ENCODE results near the gene ASCC1.

ASCC1 gene

GRCh38 chr10:72088889-72089575 lies 127.0 kb downstream of the ASCC1 start:
- Histone ChIP-seq H3K9ac (ENCODE audit: low read length) (no peak overlapping the region), H3K27me3 (ENCODE audit: insufficient read depth, low read length, poor library complexity) (peaks cover 29% of the 10 kb centered on the region), H3K79me1 (ENCODE audit: low read length) (no peaks in the 10 kb centered on the region), H3K4me3 (ENCODE audit: low read length) (no peak overlapping the region), H2AK5ac (ENCODE audit: low read length) (no peak overlapping the region), H4K5ac (ENCODE audit: low read length) (no peak overlapping the region), H3K18ac (ENCODE audit: low read length) (no peak overlapping the region), H3K56ac (ENCODE audit: low read length) (no peak overlapping the region), H3K4me2 (ENCODE audit: low read length) (no peak overlapping the region), H3K36me3 (ENCODE audit: control insufficient read depth, insufficient read depth, low read length) (no peaks in the 10 kb centered on the region), H2BK120ac (ENCODE audit: low read depth, low read length) (no peak overlapping the region), H2BK15ac (replicated peaks; ENCODE audit: low read depth) (no peak overlapping the region), H3K23ac (ENCODE audit: low read length) (no peak overlapping the region), H3K79me2 (ENCODE audit: control insufficient read depth, insufficient read depth, low read length) (no peaks in the 10 kb centered on the region), H3K4ac (ENCODE audit: low read depth, low read length) (no peak overlapping the region), H3K27ac (ENCODE audit: low read depth, low read length) (no peak overlapping the region), H2BK5ac (ENCODE audit: low read length) (no peak overlapping the region), H3K4me1 (ENCODE audit: control insufficient read depth, low read depth, low read length) (peaks cover 2% of the 10 kb centered on the region), H4K8ac (ENCODE audit: low read depth, low read length) (no peak overlapping the region)
- peak; percentile 33 for DNase-seq
- WGBS (ENCODE audit: extremely low coverage, insufficient coverage, low lambda C conversion rate), result no CpG with 5 or more reads among the region's 14 CpGs

GRCh38 chr10:72087969-72088888 lies 127.8 kb downstream of the ASCC1 start, which contains the start of gene SPOCK2:
Gene SPOCK2, minus strand, starts transcription at chr10:72088551. Its CDS starts 223 bp downstream, at chr10:72088328.
- peak; percentile 48 for DNase-seq
- Histone ChIP-seq H3K9ac (ENCODE audit: low read length) (peak within 1 kb of the TSS; percentile 55), H3K18ac (ENCODE audit: low read length) (no peak within 1 kb of the TSS), H3K36me3 (ENCODE audit: control insufficient read depth, insufficient read depth, low read length) (no peaks in the 10 kb centered on the region), H3K4me2 (ENCODE audit: low read length) (peak within 1 kb of the TSS; percentile 54), H3K23ac (ENCODE audit: low read length) (no peak within 1 kb of the TSS), H3K4me3 (ENCODE audit: low read length) (peak within 1 kb of the TSS; percentile 3), H3K4me1 (ENCODE audit: control insufficient read depth, low read depth, low read length) (peaks cover 2% of the 10 kb centered on the region), H3K27ac (ENCODE audit: low read depth, low read length) (no peak within 1 kb of the TSS), H3K79me1 (ENCODE audit: low read length) (no peaks in the 10 kb centered on the region), H2BK5ac (ENCODE audit: low read length) (no peak within 1 kb of the TSS), H2AK5ac (ENCODE audit: low read length) (no peak within 1 kb of the TSS), H2BK15ac (replicated peaks; ENCODE audit: low read depth) (no peak within 1 kb of the TSS), H2BK120ac (ENCODE audit: low read depth, low read length) (no peak within 1 kb of the TSS), H4K8ac (ENCODE audit: low read depth, low read length) (no peak within 1 kb of the TSS), H3K4ac (ENCODE audit: low read depth, low read length) (no peak within 1 kb of the TSS), H3K27me3 (ENCODE audit: insufficient read depth, low read length, poor library complexity) (peaks cover 29% of the 10 kb centered on the region), H3K79me2 (ENCODE audit: control insufficient read depth, insufficient read depth, low read length) (no peaks in the 10 kb centered on the region), H4K5ac (ENCODE audit: low read length) (no peak within 1 kb of the TSS), H3K56ac (ENCODE audit: low read length) (peak within 1 kb of the TSS; percentile 60)
- WGBS (ENCODE audit: extremely low coverage, insufficient coverage, low lambda C conversion rate), result no CpG with 5 or more reads among the region's 65 CpGs

DNA sequence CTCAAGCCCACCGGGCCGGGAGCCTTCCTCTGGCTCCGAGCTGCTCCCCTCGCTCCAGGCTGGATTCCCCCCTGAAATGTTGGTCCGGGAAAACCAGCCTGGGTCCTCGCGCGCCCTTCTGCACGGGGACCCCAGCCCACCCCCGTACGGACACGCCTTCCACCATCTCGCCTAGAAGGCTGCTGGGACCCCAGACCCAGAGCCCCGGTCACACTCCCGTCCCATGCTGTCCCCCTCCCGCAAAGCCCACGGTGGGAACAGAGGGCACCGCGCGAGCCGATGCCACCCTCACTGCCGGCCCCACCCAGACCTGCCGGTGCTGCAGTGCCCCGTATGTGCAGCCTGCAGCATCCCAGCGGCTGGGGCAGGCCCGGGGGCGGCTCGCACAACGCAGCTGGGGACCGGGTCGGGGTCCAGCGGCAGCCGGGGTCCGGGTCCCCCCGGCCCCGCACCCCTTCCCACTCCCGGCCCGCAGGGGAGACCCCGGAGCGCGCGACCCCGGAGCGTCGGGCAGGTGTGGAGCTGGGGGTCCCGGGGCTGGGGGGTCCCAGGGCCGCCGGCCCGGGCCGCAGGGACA lies 128.6 kb downstream of the ASCC1 start:
- H3K27me3 ChIP-seq (ENCODE audit: insufficient read depth, low read length, poor library complexity), result peaks cover 29% of the 10 kb centered on the region
- H2AK5ac ChIP-seq (ENCODE audit: low read length), result no peak overlapping the region
- H3K79me1 ChIP-seq (ENCODE audit: low read length), result no peaks in the 10 kb centered on the region
- no peak overlapping the region for H3K56ac ChIP-seq (ENCODE audit: low read length)
- no peak overlapping the region for H3K23ac ChIP-seq (ENCODE audit: low read length)
- H3K4me1 ChIP-seq (ENCODE audit: control insufficient read depth, low read depth, low read length), result peaks cover 2% of the 10 kb centered on the region
- no CpG with 5 or more reads among the region's 50 CpGs for WGBS (ENCODE audit: extremely low coverage, insufficient coverage, low lambda C conversion rate)
- H2BK120ac ChIP-seq (ENCODE audit: low read depth, low read length), result no peak overlapping the region
- no peak overlapping the region for H2BK5ac ChIP-seq (ENCODE audit: low read length)
- no peaks in the 10 kb centered on the region for H3K79me2 ChIP-seq (ENCODE audit: control insufficient read depth, insufficient read depth, low read length)
- no peak overlapping the region for H3K4ac ChIP-seq (ENCODE audit: low read depth, low read length)
- H3K4me3 ChIP-seq (ENCODE audit: low read length), result peak overlapping the region; percentile 3
- H3K36me3 ChIP-seq (ENCODE audit: control insufficient read depth, insufficient read depth, low read length), result no peaks in the 10 kb centered on the region
- H3K18ac ChIP-seq (ENCODE audit: low read length), result no peak overlapping the region
- H2BK15ac ChIP-seq (replicated peaks; ENCODE audit: low read depth), result no peak overlapping the region
- H3K4me2 ChIP-seq (ENCODE audit: low read length), result peak overlapping the region; percentile 4
- no peak overlapping the region for H3K9ac ChIP-seq (ENCODE audit: low read length)
- no peak overlapping the region for H4K8ac ChIP-seq (ENCODE audit: low read depth, low read length)
- DNase-seq, result no peak
- no peak overlapping the region for H4K5ac ChIP-seq (ENCODE audit: low read length)
- no peak overlapping the region for H3K27ac ChIP-seq (ENCODE audit: low read depth, low read length)

DNA sequence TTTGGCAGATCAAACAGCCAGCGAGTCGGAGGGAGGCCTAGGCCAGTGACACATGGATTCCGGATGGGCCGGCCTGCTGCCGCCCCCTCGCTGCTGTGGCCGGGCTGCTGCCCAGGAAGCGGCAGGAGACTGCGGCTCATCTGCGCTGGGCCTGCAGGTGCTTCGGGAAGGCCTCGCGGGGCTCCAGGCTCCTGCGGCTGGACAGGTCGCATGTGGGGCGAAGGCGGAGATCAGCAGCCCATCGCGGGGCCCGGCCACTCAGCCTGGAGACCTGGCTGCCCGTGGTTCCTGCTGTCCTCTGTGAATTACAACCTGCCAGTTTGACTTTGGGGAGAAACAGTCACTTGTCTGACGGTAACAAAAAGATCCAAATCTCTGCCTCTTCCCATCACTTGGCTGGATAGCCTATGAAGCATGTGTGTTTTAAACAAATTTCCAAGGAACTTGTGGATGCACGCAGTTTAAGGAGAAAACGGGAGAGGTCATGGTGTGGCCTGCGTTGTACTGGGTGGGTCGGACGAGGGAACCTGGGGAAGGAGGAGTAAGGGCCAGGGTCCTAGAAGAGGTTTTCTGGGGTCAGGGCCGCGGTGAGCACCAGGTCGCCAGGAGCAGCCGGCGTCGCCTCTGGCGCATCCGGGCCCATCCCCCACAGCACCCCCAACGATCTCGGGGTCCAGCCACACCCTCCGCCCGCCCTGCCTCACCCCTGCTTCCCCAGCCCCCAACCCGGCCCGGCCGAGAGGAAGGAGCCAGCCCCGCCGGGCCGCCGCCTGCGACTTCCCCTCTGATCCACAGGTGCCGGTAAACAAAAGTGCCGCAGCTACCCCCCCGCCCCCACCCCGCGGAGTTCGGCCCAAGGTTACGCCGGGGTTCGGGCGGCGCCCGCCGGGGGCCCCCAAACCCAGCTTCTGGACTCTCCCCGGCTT lies 129.3 kb downstream of the ASCC1 start:
- Histone ChIP-seq H3K27me3 (ENCODE audit: insufficient read depth, low read length, poor library complexity) (peaks cover 29% of the 10 kb centered on the region), H2AK5ac (ENCODE audit: low read length) (no peak overlapping the region), H3K79me2 (ENCODE audit: control insufficient read depth, insufficient read depth, low read length) (no peaks in the 10 kb centered on the region), H3K36me3 (ENCODE audit: control insufficient read depth, insufficient read depth, low read length) (no peaks in the 10 kb centered on the region), H3K9ac (ENCODE audit: low read length) (no peak overlapping the region), H2BK5ac (ENCODE audit: low read length) (no peak overlapping the region), H3K27ac (ENCODE audit: low read depth, low read length) (no peak overlapping the region), H2BK15ac (replicated peaks; ENCODE audit: low read depth) (no peak overlapping the region), H2BK120ac (ENCODE audit: low read depth, low read length) (no peak overlapping the region), H4K8ac (ENCODE audit: low read depth, low read length) (no peak overlapping the region), H4K5ac (ENCODE audit: low read length) (no peak overlapping the region), H3K79me1 (ENCODE audit: low read length) (no peaks in the 10 kb centered on the region), H3K4me1 (ENCODE audit: control insufficient read depth, low read depth, low read length) (peaks cover 2% of the 10 kb centered on the region), H3K4ac (ENCODE audit: low read depth, low read length) (no peak overlapping the region), H3K18ac (ENCODE audit: low read length) (no peak overlapping the region), H3K4me2 (ENCODE audit: low read length) (peak overlapping the region; percentile 4), H3K4me3 (ENCODE audit: low read length) (no peak overlapping the region), H3K23ac (ENCODE audit: low read length) (no peak overlapping the region), H3K56ac (ENCODE audit: low read length) (no peak overlapping the region)
- peak; percentile 60 for DNase-seq
- WGBS (ENCODE audit: extremely low coverage, insufficient coverage, low lambda C conversion rate), result no CpG with 5 or more reads among the region's 61 CpGs

GRCh38 chr10:72085864-72086465 lies 130.1 kb downstream of the ASCC1 start:
- Histone ChIP-seq H4K8ac (ENCODE audit: low read depth, low read length) (no peak overlapping the region), H3K56ac (ENCODE audit: low read length) (no peak overlapping the region), H3K27ac (ENCODE audit: low read depth, low read length) (no peak overlapping the region), H2BK120ac (ENCODE audit: low read depth, low read length) (no peak overlapping the region), H2BK5ac (ENCODE audit: low read length) (no peak overlapping the region), H3K4me2 (ENCODE audit: low read length) (no peak overlapping the region), H3K4me3 (ENCODE audit: low read length) (no peak overlapping the region), H2BK15ac (replicated peaks; ENCODE audit: low read depth) (no peak overlapping the region), H3K27me3 (ENCODE audit: insufficient read depth, low read length, poor library complexity) (peaks cover 29% of the 10 kb centered on the region), H2AK5ac (ENCODE audit: low read length) (no peak overlapping the region), H3K79me1 (ENCODE audit: low read length) (no peaks in the 10 kb centered on the region), H3K23ac (ENCODE audit: low read length) (no peak overlapping the region), H3K18ac (ENCODE audit: low read length) (no peak overlapping the region), H3K36me3 (ENCODE audit: control insufficient read depth, insufficient read depth, low read length) (no peaks in the 10 kb centered on the region), H3K4ac (ENCODE audit: low read depth, low read length) (no peak overlapping the region), H3K9ac (ENCODE audit: low read length) (no peak overlapping the region), H4K5ac (ENCODE audit: low read length) (no peak overlapping the region), H3K4me1 (ENCODE audit: control insufficient read depth, low read depth, low read length) (peaks cover 2% of the 10 kb centered on the region), H3K79me2 (ENCODE audit: control insufficient read depth, insufficient read depth, low read length) (no peaks in the 10 kb centered on the region)
- WGBS (ENCODE audit: extremely low coverage, insufficient coverage, low lambda C conversion rate), result no CpG with 5 or more reads among the region's 1 CpG
- DNase-seq, result no peak
